Activated CD4-positive, alpha-beta T cell treated with anti-CD3 and anti-CD28 coated beads for 36 hours (primary cell): Measurements from ENCODE around the gene SASH1. TPM values are rescaled to one million over a fixed set of nuclear protein-coding genes. Genes with fewer than 3 reads are reported as not detected.
A peak's percentile ranks its signal among the peaks of the same experiment; 100 is the strongest.

ENCODE experiments used
- ATAC-seq: fragments of 200-7000 bp; cut with Tn5 transposase; one replicate; pipeline ENCODE4 v1.10.0; 2021; ENCODE audit warnings: mild to moderate bottlenecking, moderate library complexity
- CTCF ChIA-PET: fragments of 350-600 bp; sonication (Branson Sonifier 250); formaldehyde crosslinking; loops from one replicate; lab custom pipeline; 2021; ENCODE audit warnings: antibody characterized with exemption; lab: Charles Lee
- POLR2A ChIA-PET: fragments of 350-600 bp; sonication (Branson Sonifier 250); formaldehyde crosslinking; loops from one replicate; lab custom pipeline; 2021; ENCODE audit warnings: antibody characterized with exemption, inconsistent platforms; lab: Charles Lee
- DNase-seq: peaks from one replicate; pipeline ENCODE4 v3.0.0-alpha.2; 2020
- H3K27ac Mint-ChIP-seq: one replicate; pipeline ENCODE4 v1.8.0; 2021; ENCODE audit warnings: mixed read lengths
- H3K27me3 Mint-ChIP-seq: one replicate; pipeline ENCODE4 v1.8.0; 2021; ENCODE audit warnings: mixed read lengths
- H3K36me3 Mint-ChIP-seq: one replicate; pipeline ENCODE4 v1.8.0; 2021; ENCODE audit warnings: low read depth, mixed read lengths
- H3K4me1 Mint-ChIP-seq: one replicate; pipeline ENCODE4 v1.8.0; 2021; ENCODE audit warnings: mixed read lengths
- H3K4me3 Mint-ChIP-seq: one replicate; pipeline ENCODE4 v1.8.0; 2021; ENCODE audit warnings: mild to moderate bottlenecking, moderate library complexity, mixed read lengths
- H3K9me3 Mint-ChIP-seq: one replicate; pipeline ENCODE4 v1.8.0; 2021; ENCODE audit warnings: low read depth, mixed read lengths
- intact Hi-C, 2 experiments: fragments of 100-400 bp; cut with DNase I in 1 of 2; cut with micrococcal nuclease in 1 of 2; formaldehyde crosslinking; loops; one replicate each; pipeline versions ENCODE4 v1.14.2 to v1.15.1; 2022 to 2024; cut with DNase I, micrococcal nuclease
- total RNA-seq, 2 experiments: library from RNA; stranded (reverse); gene quantifications; one replicate each; pipeline ENCODE4 v1.2.3, GENCODE V29; 2021

SASH1 gene
- total RNA-seq, 2 experiments from 2014 or later: 0.26 to 0.46 TPM

DNA sequence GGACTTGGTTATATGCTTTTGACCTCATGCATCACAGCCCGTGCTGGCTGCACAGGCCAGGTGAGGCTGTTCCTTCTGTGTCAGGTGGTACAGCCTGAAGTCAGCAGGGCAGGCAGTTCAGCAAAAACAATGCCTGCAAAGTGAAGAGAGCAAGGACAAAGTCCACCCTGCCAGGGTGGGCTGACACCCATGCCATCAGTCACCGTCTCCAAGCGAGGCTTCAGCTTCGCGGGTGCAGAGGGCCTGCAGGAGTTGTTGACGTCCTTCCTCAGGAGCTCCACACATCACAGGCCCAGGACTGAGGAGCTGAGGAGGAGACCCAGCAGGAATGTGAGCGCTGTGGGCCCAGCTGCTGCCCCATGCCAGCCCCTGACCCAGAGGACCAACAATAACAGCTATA lies 111.3 kb downstream of the SASH1 start:
- peaks cover 16% of the 10 kb centered on the region for H3K4me1 Mint-ChIP-seq
- no peak overlapping the region for H3K4me3 Mint-ChIP-seq
- no peaks in the 10 kb centered on the region for H3K9me3 Mint-ChIP-seq
- H3K36me3 Mint-ChIP-seq: no peaks in the 10 kb centered on the region
- POLR2A ChIA-PET: interaction anchor here (0.7 kb wide), 1 partner anchor 782 kb away, joined by 3 read pairs; no protein-coding TSS in a partner anchor
- H3K27ac Mint-ChIP-seq: no peak overlapping the region
- CTCF ChIA-PET: interaction anchor here (0.7 kb wide), 1 partner anchor 10 kb away, joined by 3 read pairs; no protein-coding TSS in a partner anchor
- DNase-seq (no peak), ATAC-seq (no peak)
- H3K27me3 Mint-ChIP-seq: peaks cover 11% of the 10 kb centered on the region
- intact Hi-C loops: no loop called here

DNA sequence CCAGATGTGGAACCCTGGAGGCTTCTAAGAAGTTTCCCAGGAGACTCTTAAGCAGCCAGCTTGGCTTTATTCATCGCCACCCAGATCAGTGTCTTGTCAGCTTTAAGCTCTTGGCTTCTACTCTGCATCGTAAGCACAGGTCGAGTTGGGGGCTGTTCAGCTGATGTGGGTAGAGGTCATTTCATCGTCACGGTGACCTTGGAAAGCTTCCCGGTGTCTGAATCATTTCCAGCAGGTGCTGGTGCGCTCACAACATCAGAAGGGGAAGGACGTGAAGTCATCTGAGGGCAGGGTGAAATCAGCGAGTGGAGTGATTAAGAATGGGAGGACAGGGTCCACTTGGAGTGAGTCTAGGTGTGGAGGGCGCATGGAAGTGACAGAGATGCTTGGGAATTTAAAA lies 112.6 kb downstream of the SASH1 start:
- no peaks in the 10 kb centered on the region for H3K9me3 Mint-ChIP-seq
- intact Hi-C loops: no loop called here
- H3K4me3 Mint-ChIP-seq: no peak overlapping the region
- peaks cover 16% of the 10 kb centered on the region for H3K4me1 Mint-ChIP-seq
- POLR2A ChIA-PET: no interaction called here
- DNase-seq (no peak), ATAC-seq (no peak)
- CTCF ChIA-PET: no interaction called here
- H3K27ac Mint-ChIP-seq: no peak overlapping the region
- H3K27me3 Mint-ChIP-seq: peaks cover 8% of the 10 kb centered on the region
- H3K36me3 Mint-ChIP-seq: no peaks in the 10 kb centered on the region

DNA sequence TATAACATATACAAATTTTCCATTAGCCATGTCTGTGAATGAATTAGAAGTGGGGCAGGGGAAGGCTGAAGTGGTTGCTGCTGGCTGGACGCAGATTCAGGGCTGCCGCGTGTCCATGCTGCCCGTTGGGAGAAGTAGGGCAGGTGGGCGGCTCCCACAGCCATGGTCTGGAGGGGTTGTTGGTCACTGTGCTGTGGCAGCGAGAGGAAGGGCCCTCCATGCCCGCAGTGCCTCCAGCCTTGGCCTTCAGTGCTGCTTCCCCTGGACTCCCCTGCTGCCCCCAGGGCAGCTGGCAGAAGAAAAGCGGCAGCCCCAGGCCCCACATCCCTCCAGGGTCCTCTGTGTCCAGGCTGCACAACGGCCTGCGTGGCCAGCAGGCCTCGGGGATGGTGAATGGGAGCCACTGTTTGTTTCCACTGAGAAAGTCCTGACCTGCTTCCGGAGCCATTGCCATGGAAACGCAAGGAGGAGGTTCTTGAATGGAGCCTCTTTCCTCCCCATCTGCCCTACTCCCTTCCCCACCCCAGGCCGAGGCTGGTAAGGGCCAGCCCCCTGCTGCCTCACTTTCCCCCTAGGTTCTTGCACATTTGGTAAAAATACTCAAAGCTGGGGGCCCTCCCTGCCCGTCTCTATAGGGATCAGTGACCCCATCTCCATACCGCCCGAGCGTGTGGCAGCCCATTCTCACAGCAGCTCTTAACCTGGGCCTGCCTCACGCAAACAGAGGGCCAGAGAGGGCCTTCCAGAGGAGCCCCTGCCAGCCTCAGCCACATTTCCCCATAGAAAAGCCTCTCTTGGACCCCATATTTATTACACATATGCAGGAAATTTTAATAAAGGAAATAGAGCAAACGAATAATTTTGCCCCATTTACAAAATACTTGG lies 113.3 kb downstream of the SASH1 start:
- Mint-ChIP-seq H3K27ac (no peak overlapping the region), H3K4me3 (no peak overlapping the region), H3K36me3 (no peaks in the 10 kb centered on the region), H3K4me1 (peaks cover 16% of the 10 kb centered on the region), H3K9me3 (no peaks in the 10 kb centered on the region), H3K27me3 (peaks cover 7% of the 10 kb centered on the region)
- intact Hi-C loops: no loop called here
- POLR2A ChIA-PET: no interaction called here
- DNase-seq (no peak), ATAC-seq (no peak)
- CTCF ChIA-PET: interaction anchor here (0.9 kb wide), 1 partner anchor 8 kb away, joined by 3 read pairs; no protein-coding TSS in a partner anchor

DNA sequence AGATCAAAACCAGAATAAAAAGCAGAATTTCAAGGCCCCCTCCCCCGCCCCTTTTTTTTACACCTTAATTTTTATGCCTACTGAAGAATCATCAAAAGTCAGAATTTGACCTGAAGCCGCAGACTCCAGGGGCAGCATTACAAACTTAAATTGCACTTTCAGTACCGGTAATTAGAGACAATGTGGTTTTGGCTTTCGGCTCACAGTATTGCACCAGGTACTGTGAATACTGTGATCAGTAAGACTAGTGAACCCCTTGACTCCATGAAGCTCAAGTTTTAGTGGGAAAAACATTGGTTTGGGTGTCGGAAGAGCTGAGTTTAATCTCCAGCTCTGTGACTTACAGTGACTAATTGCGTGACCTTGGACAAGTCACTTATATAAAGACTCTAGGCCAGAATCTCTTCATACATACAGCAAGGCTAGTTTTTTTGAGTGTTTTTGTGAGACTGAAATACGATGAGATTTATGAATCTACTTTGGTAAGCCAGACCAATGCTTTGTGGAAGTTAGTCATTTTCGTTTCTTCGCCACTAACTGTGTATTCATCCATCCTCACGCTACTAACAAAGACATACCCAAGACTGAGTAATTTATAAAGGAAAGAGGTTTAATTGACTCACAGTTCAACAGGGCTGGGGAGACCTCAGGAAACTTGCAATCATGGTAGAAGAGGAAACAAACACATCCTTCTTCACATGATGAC lies 114.7 kb downstream of the SASH1 start:
- intact Hi-C loops: loop anchor here in 1 of 2 experiments (1.0 kb wide), 2 partner anchors 16 to 253 kb away; no protein-coding TSS in a partner anchor
- ATAC-seq (peak; percentile 84), DNase-seq (no peak)
- Mint-ChIP-seq H3K4me1 (peaks cover 7% of the 10 kb centered on the region), H3K27me3 (peaks cover 7% of the 10 kb centered on the region), H3K27ac (peak overlapping the region; percentile 38), H3K36me3 (no peaks in the 10 kb centered on the region), H3K4me3 (no peak overlapping the region), H3K9me3 (no peaks in the 10 kb centered on the region)
- ChIA-PET CTCF (interaction anchor here (1.2 to 1.4 kb wide), 2 partner anchors 10 to 280 kb away, joined by 4 read pairs; no protein-coding TSS in a partner anchor), POLR2A (no interaction called here)

DNA sequence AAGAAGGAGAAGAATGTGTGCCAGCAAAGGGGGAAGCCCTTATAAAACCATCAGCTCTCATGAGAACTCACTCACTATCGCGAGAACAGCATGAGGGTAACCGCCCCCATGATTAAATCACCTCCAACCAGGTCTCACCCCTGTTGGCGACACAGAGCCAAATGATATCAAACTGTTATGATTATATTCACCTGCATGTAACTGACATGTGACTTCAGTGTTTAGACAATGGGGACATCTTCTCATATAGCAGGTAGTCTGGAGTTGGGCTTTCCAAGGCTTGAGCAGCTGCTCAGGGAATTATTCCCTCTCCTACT lies 115.2 kb downstream of the SASH1 start:
- H3K9me3 Mint-ChIP-seq: no peaks in the 10 kb centered on the region
- peaks cover 4% of the 10 kb centered on the region for H3K27me3 Mint-ChIP-seq
- intact Hi-C loops: loop anchor here in 1 of 2 experiments (1.0 kb wide), 2 partner anchors 16 to 254 kb away; no protein-coding TSS in a partner anchor
- peaks cover 4% of the 10 kb centered on the region for H3K4me1 Mint-ChIP-seq
- POLR2A ChIA-PET: no interaction called here
- H3K27ac Mint-ChIP-seq: no peak overlapping the region
- CTCF ChIA-PET: interaction anchor here (1.2 to 1.4 kb wide), 2 partner anchors 9 to 281 kb away, joined by 4 read pairs; no protein-coding TSS in a partner anchor
- H3K4me3 Mint-ChIP-seq: no peak overlapping the region
- ATAC-seq: no peak
- peak; percentile 20 for DNase-seq
- H3K36me3 Mint-ChIP-seq: no peaks in the 10 kb centered on the region

DNA sequence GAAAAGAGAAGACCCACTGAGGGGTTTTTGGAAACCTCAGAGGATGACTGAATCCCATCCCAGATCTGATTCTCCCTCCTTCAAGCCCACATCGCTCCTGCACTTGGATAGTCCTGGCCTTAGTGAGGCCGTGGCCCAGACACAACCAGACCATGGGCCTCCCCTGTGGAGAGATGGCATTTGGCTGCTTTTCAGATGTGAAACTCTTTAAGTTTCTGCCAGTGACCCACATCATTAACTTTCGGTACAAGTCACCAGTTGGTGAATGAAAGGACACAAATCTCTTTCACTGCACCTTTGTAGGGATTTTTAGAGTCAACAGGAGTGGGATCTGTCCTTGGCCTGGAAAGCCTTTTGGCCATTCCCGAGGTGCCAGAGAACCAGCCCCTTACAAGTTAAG lies 116.6 kb downstream of the SASH1 start:
- Mint-ChIP-seq H3K27me3 (peaks cover 7% of the 10 kb centered on the region), H3K4me1 (peaks cover 4% of the 10 kb centered on the region), H3K9me3 (no peaks in the 10 kb centered on the region), H3K4me3 (no peak overlapping the region), H3K27ac (no peak overlapping the region), H3K36me3 (no peaks in the 10 kb centered on the region)
- intact Hi-C loops: no loop called here
- CTCF ChIA-PET: no interaction called here
- ATAC-seq (no peak), DNase-seq (no peak)
- POLR2A ChIA-PET: no interaction called here

GRCh38 chr6:148460876-148461646 lies 118.4 kb downstream of the SASH1 start:
- ATAC-seq (no peak), DNase-seq (no peak)
- H3K4me1 Mint-ChIP-seq: peaks cover 6% of the 10 kb centered on the region
- no peaks in the 10 kb centered on the region for H3K36me3 Mint-ChIP-seq
- intact Hi-C loops: loop anchor here (5.0 to 10.0 kb wide), 4 partner anchors 114 to 1069 kb away; partner anchors contain the start of gene SAMD5 (in 1 of the 2)
- ChIA-PET CTCF (no interaction called here), POLR2A (no interaction called here)
- no peak overlapping the region for H3K4me3 Mint-ChIP-seq
- H3K27ac Mint-ChIP-seq: no peak overlapping the region
- H3K27me3 Mint-ChIP-seq: peaks cover 9% of the 10 kb centered on the region
- no peaks in the 10 kb centered on the region for H3K9me3 Mint-ChIP-seq

DNA sequence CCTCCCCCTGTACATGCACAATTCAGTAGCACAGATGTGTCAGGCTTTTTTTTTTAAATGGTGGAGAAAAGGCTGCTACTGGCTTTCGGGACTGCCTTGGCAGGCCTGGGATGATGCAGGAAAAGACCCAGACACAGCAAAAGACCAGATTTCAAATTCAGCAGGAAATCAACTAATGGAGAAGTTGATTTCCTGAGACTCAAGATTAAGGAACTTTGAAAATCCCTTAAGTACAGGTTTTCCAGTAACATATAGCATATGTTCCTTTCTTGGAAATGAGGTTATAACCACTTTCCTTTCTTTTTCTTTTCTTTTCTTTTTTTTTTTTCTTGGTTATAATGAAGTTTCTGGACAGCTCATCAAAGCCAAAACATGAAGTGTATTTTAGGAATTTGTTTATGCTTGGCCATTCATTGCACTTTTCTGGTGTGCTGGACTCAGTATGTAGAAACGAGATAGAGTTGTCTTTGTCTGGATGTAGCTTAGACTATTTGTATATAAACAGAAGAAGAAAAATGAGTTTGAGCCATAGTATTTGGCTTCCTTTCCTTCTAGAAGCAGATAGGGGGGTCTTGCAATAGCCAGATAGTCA lies 119.4 kb downstream of the SASH1 start:
- H3K27me3 Mint-ChIP-seq: peaks cover 9% of the 10 kb centered on the region
- DNase-seq (no peak), ATAC-seq (no peak)
- intact Hi-C loops: loop anchor here (5.0 to 10.0 kb wide), 4 partner anchors 115 to 1070 kb away; partner anchors contain the start of gene SAMD5 (in 1 of the 2)
- no peaks in the 10 kb centered on the region for H3K9me3 Mint-ChIP-seq
- peaks cover 5% of the 10 kb centered on the region for H3K4me1 Mint-ChIP-seq
- H3K36me3 Mint-ChIP-seq: no peaks in the 10 kb centered on the region
- POLR2A ChIA-PET: no interaction called here
- H3K27ac Mint-ChIP-seq: no peak overlapping the region
- CTCF ChIA-PET: interaction anchor here (0.6 kb wide), 1 partner anchor 287 kb away, joined by 3 read pairs; no protein-coding TSS in a partner anchor
- H3K4me3 Mint-ChIP-seq: no peak overlapping the region

- no peak for DNase-seq
- intact Hi-C loops: loop anchor here (1.0 to 10.0 kb wide), 7 partner anchors 116 to 1071 kb away; partner anchors contain the start of gene SAMD5 (in 1 of the 2)
- Mint-ChIP-seq H3K36me3 (no peaks in the 10 kb centered on the region), H3K9me3 (no peaks in the 10 kb centered on the region), H3K4me3 (no peak overlapping the region), H3K4me1 (peaks cover 3% of the 10 kb centered on the region), H3K27me3 (peaks cover 12% of the 10 kb centered on the region), H3K27ac (no peak overlapping the region)
- ChIA-PET CTCF (interaction anchor here (0.6 to 4.4 kb wide), 16 partner anchors 8 to 957 kb away, joined by 3 to 39 read pairs (median 4); no protein-coding TSS in a partner anchor), POLR2A (no interaction called here)
- no peak for ATAC-seq
Measured at GRCh38 chr6:148463671-148464070, 121.0 kb downstream of the SASH1 start.

- no peak overlapping the region for H3K4me3 Mint-ChIP-seq
- H3K27ac Mint-ChIP-seq: no peak overlapping the region
- peaks cover 12% of the 10 kb centered on the region for H3K27me3 Mint-ChIP-seq
- intact Hi-C loops: loop anchor here (1.0 to 10.0 kb wide), 7 partner anchors 117 to 1072 kb away; partner anchors contain the start of gene SAMD5 (in 1 of the 2)
- DNase-seq (peak; percentile 75), ATAC-seq (peak; percentile 60)
- H3K4me1 Mint-ChIP-seq: peaks cover 3% of the 10 kb centered on the region
- H3K9me3 Mint-ChIP-seq: no peaks in the 10 kb centered on the region
- ChIA-PET CTCF (interaction anchor here (0.6 to 4.4 kb wide), 17 partner anchors 8 to 957 kb away, joined by 3 to 39 read pairs (median 4); no protein-coding TSS in a partner anchor), POLR2A (no interaction called here)
- no peaks in the 10 kb centered on the region for H3K36me3 Mint-ChIP-seq
Measured at GRCh38 chr6:148464319-148465010, 121.8 kb downstream of the SASH1 start.
